Endothelial cell of umbilical vein (primary cell): ENCODE data around the gene FGF6. TPM values are rescaled to one million over a fixed set of nuclear protein-coding genes. Genes with fewer than 3 reads are reported as not detected.

Experiments
- BruUV-seq: library from RNA; stranded (reverse); fragments of 400-500 nt; replicated peaks from 2 replicates; lab custom pipeline; 2021; lab: Mats Ljungman, UMichigan
- CTCF ChIA-PET: fragments of 300-600, 350-600 bp; sonication (Branson Sonifier 250); formaldehyde crosslinking; loops from one replicate; lab custom pipeline; 2021; ENCODE audit warnings: antibody characterized with exemption, inconsistent platforms; lab: Charles Lee
- POLR2A ChIA-PET: fragments of 300-600, 350-600 bp; sonication (Branson Sonifier 250); formaldehyde crosslinking; loops from one replicate; lab custom pipeline; 2021; ENCODE audit warnings: antibody characterized with exemption, inconsistent platforms; lab: Charles Lee
- DNase-seq: peaks from one replicate; pipeline ENCODE4 v3.0.0-alpha.2; 2011; ENCODE audit warnings: low read depth, low spot score
- FAIRE-seq: peaks from 2 replicates; lab custom pipeline; 2011; peaks lifted over from hg19 to GRCh38; lab: Jason Lieb, UNC
- H2AFZ ChIP-seq: 2 replicates; pipeline ENCODE4 v1.6.0; 2012; ENCODE audit warnings: low read depth, low read length, control low read depth, inconsistent platforms
- H3K27ac ChIP-seq: 2 replicates; pipeline ENCODE4 v1.5.1; 2011; ENCODE audit warnings: low read depth, mild to moderate bottlenecking, control low read depth, low read length, moderate library complexity; ENCODE audit not compliant: insufficient read depth
- H3K27me3 ChIP-seq, 2 experiments: 2 replicates each; pipeline versions ENCODE4 v1.6.0 to v1.6.1; 2011; ENCODE audit warnings: low read length in 2 of 2, mixed read lengths in 1 of 2; ENCODE audit not compliant: control insufficient read depth in 2 of 2, insufficient read depth in 2 of 2
- H3K36me3 ChIP-seq, 2 experiments: 2 replicates in 1 of 2; 3 replicates in 1 of 2; pipeline ENCODE4 v1.5.1; 2011; ENCODE audit warnings: low read length in 2 of 2, mild to moderate bottlenecking in 1 of 2, moderate library complexity in 1 of 2; ENCODE audit not compliant: control insufficient read depth in 2 of 2, insufficient read depth in 2 of 2; ENCODE audit errors: extremely low read depth in 1 of 2
- H3K4me1 ChIP-seq: 3 replicates; pipeline ENCODE4 v1.5.1; 2011; ENCODE audit warnings: mild to moderate bottlenecking, low read length; ENCODE audit not compliant: control insufficient read depth, insufficient read depth; ENCODE audit errors: extremely low read depth
- H3K4me2 ChIP-seq: 2 replicates; pipeline ENCODE4 v1.6.1; 2011; ENCODE audit warnings: low read length, control low read depth, mixed read lengths; ENCODE audit not compliant: insufficient read depth
- H3K4me3 ChIP-seq, 3 experiments: fragments of 200-600 bp in 1 of 3; sonication (generic), shearing (Covaris generic) in 1 of 3; replicated peaks in 1 of 3; 2 replicates each; pipeline ENCODE4 v1.5.1; 2011 to 2016; ENCODE audit warnings: control low read depth in 3 of 3, low read length in 3 of 3, mild to moderate bottlenecking in 2 of 3, inconsistent platforms in 1 of 3, low read depth in 1 of 3, moderate library complexity in 1 of 3; ENCODE audit not compliant: insufficient read depth in 1 of 3
- H3K79me2 ChIP-seq: 2 replicates; pipeline ENCODE4 v1.6.0; 2012; ENCODE audit warnings: low read length, inconsistent platforms; ENCODE audit not compliant: control insufficient read depth, insufficient read depth
- H3K9ac ChIP-seq: replicated peaks from 2 replicates; pipeline ENCODE3; 2011; ENCODE audit warnings: low read length, control low read depth; ENCODE audit not compliant: insufficient read depth; ENCODE audit errors: extremely low read depth
- H3K9me1 ChIP-seq: replicated peaks from 3 replicates; pipeline ENCODE4 v1.6.0; 2011; ENCODE audit warnings: mild to moderate bottlenecking, low read length; ENCODE audit not compliant: control insufficient read depth, insufficient read depth; ENCODE audit errors: extremely low read depth
- H3K9me3 ChIP-seq: replicated peaks from 2 replicates; pipeline ENCODE4 v1.5.1; 2012; ENCODE audit warnings: low read length, inconsistent platforms; ENCODE audit not compliant: control insufficient read depth, insufficient read depth
- H4K20me1 ChIP-seq: replicated peaks from 2 replicates; pipeline ENCODE3; 2011; ENCODE audit warnings: mild to moderate bottlenecking, low read length; ENCODE audit not compliant: control insufficient read depth, insufficient read depth; ENCODE audit errors: extremely low read depth
- CTCF ChIP-seq, 2 donors: IDR thresholded peaks; 1 replicate in 1 of 2; 2 replicates in 1 of 2; pipeline ENCODE4 v1.5.1; 2011; ENCODE audit warnings: low read length in 2 of 2, mild to moderate bottlenecking in 2 of 2, moderate library complexity in 2 of 2, control low read depth in 1 of 2, inconsistent platforms in 1 of 2, low read depth in 1 of 2; ENCODE audit not compliant: insufficient read depth in 1 of 2; ENCODE audit errors: extremely low read depth in 1 of 2
- EZH2 ChIP-seq: IDR thresholded peaks from 2 replicates; pipeline ENCODE4 v1.6.1; 2012; ENCODE audit warnings: borderline replicate concordance, low read depth, mild to moderate bottlenecking, moderate library complexity, low read length, inconsistent platforms; ENCODE audit not compliant: severe bottlenecking
- FOS ChIP-seq: IDR thresholded peaks from 2 replicates; pipeline ENCODE4 v1.6.1; 2011; ENCODE audit warnings: mild to moderate bottlenecking, low read length, moderate library complexity, borderline replicate concordance; ENCODE audit not compliant: insufficient read depth
- GATA2 ChIP-seq: IDR thresholded peaks from 2 replicates; pipeline ENCODE4 v1.7.0; 2011; ENCODE audit warnings: low read depth, mild to moderate bottlenecking, moderate library complexity, mixed read lengths, low read length; ENCODE audit not compliant: insufficient read length, insufficient read depth
- JUN ChIP-seq: IDR thresholded peaks from 2 replicates; pipeline ENCODE4 v1.6.1; 2011; ENCODE audit warnings: borderline replicate concordance, low read depth; ENCODE audit not compliant: insufficient read length, insufficient read depth
- MAX ChIP-seq: IDR thresholded peaks from 2 replicates; pipeline ENCODE4 v1.6.1; 2011; ENCODE audit not compliant: insufficient read depth, insufficient read length
- MYC ChIP-seq: IDR thresholded peaks from one replicate; pipeline ENCODE4 v1.6.1; 2011; ENCODE audit warnings: mild to moderate bottlenecking, low read depth, low read length
- POLR2A ChIP-seq: IDR thresholded peaks from 2 replicates; pipeline ENCODE4 v1.6.1; 2012; ENCODE audit warnings: low read depth, mild to moderate bottlenecking, control low read depth, low read length
- POLR2AphosphoS5 ChIP-seq: IDR thresholded peaks from 2 replicates; pipeline ENCODE4 v1.6.1; 2012; ENCODE audit warnings: low read depth, mild to moderate bottlenecking, control low read depth, low read length, moderate library complexity; ENCODE audit not compliant: insufficient read depth
- dilution Hi-C: fragments of 300-500 bp; cut with MboI; formaldehyde crosslinking; loops from one replicate; pipeline ENCODE4 v1.15.0; 2019; ENCODE audit warnings: low sequenced_read_pairs; ENCODE audit not compliant: extremely low pct_ligation_motif_present
- intact Hi-C: fragments of 100-400 bp; cut with micrococcal nuclease; formaldehyde crosslinking; loops from one replicate; pipeline ENCODE4 v1.10.0; 2022
- polyA plus RNA-seq, 4 experiments: library from polyadenylated mRNA; depleted of rRNA in 3 of 4; stranded (reverse) in 3 of 4; unstranded in 1 of 4; fragments of >200 nt; gene quantifications; 2 replicates each; pipeline versions ENCODE4 v1.2.1 to v1.2.3, GENCODE V29; 2011 to 2012; ENCODE audit warnings: missing spikeins in 1 of 4
- total RNA-seq: library from RNA; stranded (reverse); gene quantifications from 2 replicates; pipeline ENCODE4 v1.2.3, GENCODE V29; 2021

FGF6 gene
- total and polyA plus RNA-seq, 2 donors (not counting 3 experiments of a cell fraction or from before 2014, with no cell fraction given), result not detected

GRCh38 chr12:4438834-4439596, 6.6 kb downstream of the FGF6 start:
- Histone ChIP-seq H3K79me2 (no peaks in the 10 kb centered on the region), H3K27ac (no peak overlapping the region), H3K4me1 (no peaks in the 10 kb centered on the region), H3K36me3 (no peaks in the 10 kb centered on the region), H4K20me1 (no peaks in the 10 kb centered on the region), H3K4me3 (no peak overlapping the region), H3K9me1 (no peaks in the 10 kb centered on the region), H3K4me2 (no peak overlapping the region), H2AFZ (no peak overlapping the region), H3K9me3 (no peaks in the 10 kb centered on the region), H3K9ac (no peak overlapping the region), H3K27me3 (peaks cover 0 to 3% of the 10 kb centered on the region in 2 experiments)
- POLR2A ChIA-PET, result no interaction called here
- BruUV-seq, result no TSS peak
- CTCF ChIA-PET, result no interaction called here
- DNase-seq, result no peak
- dilution Hi-C loops, result no loop called here
- no peak for TF ChIP-seq FOS
- intact Hi-C loops, result no loop called here
- no peak for FAIRE-seq

GRCh38 chr12:4435537-4435936, 10.1 kb downstream of the FGF6 start:
- no peak for FAIRE-seq

More at GRCh38 chr12:4435537-4435936, 10.1 kb downstream of the FGF6 start:
- no peaks in the 10 kb centered on the region for H3K79me2 ChIP-seq
- no peak overlapping the region for H3K27ac ChIP-seq
- intact Hi-C loops, result no loop called here
- no peak for DNase-seq
- H4K20me1 ChIP-seq, result no peaks in the 10 kb centered on the region
- ChIA-PET CTCF (no interaction called here), POLR2A (no interaction called here)
- H3K4me2 ChIP-seq, result no peak overlapping the region
- H3K9me1 ChIP-seq, result no peaks in the 10 kb centered on the region
- H3K4me1 ChIP-seq, result no peaks in the 10 kb centered on the region
- H2AFZ ChIP-seq, result no peak overlapping the region
- TF ChIP-seq POLR2A (no peak), POLR2AphosphoS5 (no peak), CTCF (IDR thresholded peaks at IDR 0.05; ENCODE audit: extremely low read depth in 1 of 2, insufficient read depth in 1 of 2, low read depth in 1 of 2, low read length in 2 of 2) (no peak), GATA2 (no peak), JUN (no peak), EZH2 (no peak), FOS (no peak), MYC (no peak), MAX (no peak)
- H3K36me3 ChIP-seq, result no peaks in the 10 kb centered on the region
- no peaks in the 10 kb centered on the region for H3K27me3 ChIP-seq
- H3K9ac ChIP-seq, result no peak overlapping the region
- no peak overlapping the region for H3K4me3 ChIP-seq
- no peaks in the 10 kb centered on the region for H3K9me3 ChIP-seq
- dilution Hi-C loops, result no loop called here
- BruUV-seq, result no TSS peak
